Effector memory CD4-positive, alpha-beta T cell (primary cell): ENCODE measurements around the gene BBS10.
"Not testable (repeated sequence)": the region's sequence is repeated elsewhere in the genome, so short reads cannot be mapped to it uniquely, and the experiment has no call there.

Experiments
- DNase-seq, 3 donors: peaks; one replicate each; pipeline ENCODE4 v3.0.0-alpha.2; 2020
- H3K27ac ChIP-seq: 2 replicates; pipeline ENCODE4 v1.7.0; 2013; ENCODE audit warnings: mild to moderate bottlenecking, low read length, moderate library complexity; ENCODE audit not compliant: insufficient read depth, poor library complexity, severe bottlenecking
- H3K27me3 ChIP-seq: replicated peaks from 2 replicates; pipeline ENCODE4 v1.7.0; 2013; ENCODE audit warnings: mild to moderate bottlenecking, low read length; ENCODE audit not compliant: insufficient read depth, control insufficient read depth, poor library complexity, severe bottlenecking
- H3K36me3 ChIP-seq: 2 replicates; pipeline ENCODE4 v1.7.0; 2013; ENCODE audit warnings: mild to moderate bottlenecking, low read length, moderate library complexity; ENCODE audit not compliant: control insufficient read depth, insufficient read depth
- H3K4me1 ChIP-seq: 2 replicates; pipeline ENCODE4 v1.7.0; 2013; ENCODE audit warnings: low read length, mild to moderate bottlenecking; ENCODE audit not compliant: control insufficient read depth, insufficient read depth, poor library complexity, severe bottlenecking
- H3K4me3 ChIP-seq: 2 replicates; pipeline ENCODE4 v1.7.0; 2013; ENCODE audit warnings: low read length, low read depth, mild to moderate bottlenecking; ENCODE audit not compliant: insufficient read depth, poor library complexity, severe bottlenecking
- H3K9me3 ChIP-seq: 2 replicates; pipeline ENCODE4 v1.7.0; 2013; ENCODE audit warnings: mild to moderate bottlenecking, low read length, moderate library complexity; ENCODE audit not compliant: control insufficient read depth
- total RNA-seq, 3 donors: gene quantifications; one replicate each; lab custom pipeline; 2026; lab: John Stamatoyannopoulos, UW

BBS10 gene
- 5.8 to 7.4 (median 6.6) reads per million in 3 donors for total RNA-seq

- Histone ChIP-seq H3K27me3 (no peaks in the 10 kb centered on the region), H3K9me3 (no peaks in the 10 kb centered on the region), H3K4me1 (peaks cover 7% of the 10 kb centered on the region), H3K4me3 (peak within 1 kb of the TSS; percentile 80), H3K36me3 (no peaks in the 10 kb centered on the region), H3K27ac (peak within 1 kb of the TSS; percentile 71)
- DNase-seq, result peak; percentile 66 to 77 (median 75)
Observed at GRCh38 chr12:76348079-76348901, at the start of gene BBS10. TSS of gene BBS10 (minus strand) at chr12:76348415. CDS start at chr12:76348358, 57 bp downstream.

- Histone ChIP-seq H3K4me3 (no peak overlapping the region), H3K9me3 (no peaks in the 10 kb centered on the region), H3K27me3 (no peaks in the 10 kb centered on the region), H3K27ac (no peak overlapping the region), H3K36me3 (peaks cover 52% of the 10 kb centered on the region), H3K4me1 (no peaks in the 10 kb centered on the region)
- no peak for DNase-seq
Observed at GRCh38 chr12:76391461-76391860, 43.2 kb upstream of the BBS10 start.

GRCh38 chr12:76387614-76388013 is 39.4 kb upstream of the BBS10 start:
- H3K4me1 ChIP-seq, result no peaks in the 10 kb centered on the region
- no peak overlapping the region for H3K4me3 ChIP-seq
- no peaks in the 10 kb centered on the region for H3K27me3 ChIP-seq
- DNase-seq, result no peak
- no peaks in the 10 kb centered on the region for H3K9me3 ChIP-seq
- no peak overlapping the region for H3K27ac ChIP-seq
- H3K36me3 ChIP-seq, result peaks cover 59% of the 10 kb centered on the region

- no peaks in the 10 kb centered on the region for H3K4me1 ChIP-seq
- no peak overlapping the region for H3K4me3 ChIP-seq
- no peak for DNase-seq
- H3K27me3 ChIP-seq, result no peaks in the 10 kb centered on the region
- H3K36me3 ChIP-seq, result peaks cover 36% of the 10 kb centered on the region
- no peak overlapping the region for H3K27ac ChIP-seq
- H3K9me3 ChIP-seq, result no peaks in the 10 kb centered on the region
Observed at GRCh38 chr12:76384560-76384959, 36.3 kb upstream of the BBS10 start.

- H3K27ac ChIP-seq, result no peak overlapping the region
- H3K4me1 ChIP-seq, result no peaks in the 10 kb centered on the region
- DNase-seq, result no peak
- no peaks in the 10 kb centered on the region for H3K9me3 ChIP-seq
- H3K27me3 ChIP-seq, result no peaks in the 10 kb centered on the region
- H3K4me3 ChIP-seq, result no peak overlapping the region
- peaks cover 32% of the 10 kb centered on the region for H3K36me3 ChIP-seq
Observed at GRCh38 chr12:76383988-76384387, 35.8 kb upstream of the BBS10 start.

- H3K4me3 ChIP-seq, result no peak overlapping the region
- peaks cover 34% of the 10 kb centered on the region for H3K36me3 ChIP-seq
Observed at GRCh38 chr12:76379261-76379660, 31.0 kb upstream of the BBS10 start.

GRCh38 chr12:76376876-76377275 is 28.7 kb upstream of the BBS10 start:
- H3K4me3 ChIP-seq, H3K27ac ChIP-seq, H3K9me3 ChIP-seq, DNase-seq, H3K27me3 ChIP-seq, H3K4me1 ChIP-seq: not testable (repeated sequence)
- peaks cover 34% of the 10 kb centered on the region for H3K36me3 ChIP-seq

More at GRCh38 chr12:76379261-76379660, 31.0 kb upstream of the BBS10 start:
- H3K27me3 ChIP-seq, result no peaks in the 10 kb centered on the region
- no peaks in the 10 kb centered on the region for H3K4me1 ChIP-seq
- no peak for DNase-seq
- H3K9me3 ChIP-seq, result no peaks in the 10 kb centered on the region
- H3K27ac ChIP-seq, result no peak overlapping the region

- H3K4me3 ChIP-seq, result no peak overlapping the region
- H3K9me3 ChIP-seq, result no peaks in the 10 kb centered on the region
- H3K27ac ChIP-seq, result no peak overlapping the region
- no peaks in the 10 kb centered on the region for H3K4me1 ChIP-seq
- H3K36me3 ChIP-seq, result peaks cover 32% of the 10 kb centered on the region
- H3K27me3 ChIP-seq, result no peaks in the 10 kb centered on the region
- DNase-seq, result no peak
Observed at GRCh38 chr12:76375939-76376338, 27.7 kb upstream of the BBS10 start.

- no peak for DNase-seq
- Histone ChIP-seq H3K27me3 (no peaks in the 10 kb centered on the region), H3K36me3 (peaks cover 27% of the 10 kb centered on the region), H3K4me1 (no peaks in the 10 kb centered on the region), H3K27ac (no peak overlapping the region), H3K9me3 (no peaks in the 10 kb centered on the region), H3K4me3 (no peak overlapping the region)
Observed at GRCh38 chr12:76375470-76375869, 27.3 kb upstream of the BBS10 start.

- no peak overlapping the region for H3K27ac ChIP-seq
- no peak overlapping the region for H3K4me3 ChIP-seq
- peaks cover 36% of the 10 kb centered on the region for H3K36me3 ChIP-seq
- no peaks in the 10 kb centered on the region for H3K27me3 ChIP-seq
- DNase-seq, result no peak
- no peaks in the 10 kb centered on the region for H3K4me1 ChIP-seq
- H3K9me3 ChIP-seq, result no peaks in the 10 kb centered on the region
Observed at GRCh38 chr12:76374386-76375020, 26.3 kb upstream of the BBS10 start.
